SH-SY5Y (cell line): ENCODE data around the gene CPLX1.

ENCODE experiments used
- GATA2 ChIP-seq: IDR thresholded peaks from 2 replicates; pipeline ENCODE4 v1.6.1; 2011; ENCODE audit warnings: mild to moderate bottlenecking, low read depth, low read length
- GATA3 ChIP-seq: IDR thresholded peaks from 2 replicates; pipeline ENCODE4 v1.6.1; 2011; ENCODE audit warnings: low read depth, mild to moderate bottlenecking, low read length, moderate library complexity

Gene CPLX1

DNA sequence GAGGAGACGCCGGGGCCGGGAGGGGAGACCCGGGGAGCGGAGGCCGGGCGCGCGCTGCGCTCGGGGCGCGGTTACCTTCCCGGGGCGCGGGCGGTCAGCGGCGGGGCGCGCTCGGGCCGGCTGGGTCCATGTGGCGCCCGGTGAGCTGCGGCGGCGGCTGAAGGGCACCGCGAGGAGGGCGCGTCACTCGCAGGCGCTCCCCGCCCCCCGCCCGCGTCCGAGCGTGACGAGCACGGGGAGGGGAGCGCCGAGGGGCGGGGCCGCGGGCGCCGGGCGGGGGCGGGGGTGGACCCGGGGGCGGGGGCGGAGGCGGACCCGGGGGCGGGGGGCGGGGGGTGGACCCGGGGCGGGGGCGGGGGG is at the start of gene CPLX1:
Gene CPLX1 (minus strand): TSS at position 159 of the 360 bp plus-strand sequence. CDS start 1,607 bp downstream, outside the sequence.
- TF ChIP-seq GATA3: no peak
- no peak for TF ChIP-seq GATA2

DNA sequence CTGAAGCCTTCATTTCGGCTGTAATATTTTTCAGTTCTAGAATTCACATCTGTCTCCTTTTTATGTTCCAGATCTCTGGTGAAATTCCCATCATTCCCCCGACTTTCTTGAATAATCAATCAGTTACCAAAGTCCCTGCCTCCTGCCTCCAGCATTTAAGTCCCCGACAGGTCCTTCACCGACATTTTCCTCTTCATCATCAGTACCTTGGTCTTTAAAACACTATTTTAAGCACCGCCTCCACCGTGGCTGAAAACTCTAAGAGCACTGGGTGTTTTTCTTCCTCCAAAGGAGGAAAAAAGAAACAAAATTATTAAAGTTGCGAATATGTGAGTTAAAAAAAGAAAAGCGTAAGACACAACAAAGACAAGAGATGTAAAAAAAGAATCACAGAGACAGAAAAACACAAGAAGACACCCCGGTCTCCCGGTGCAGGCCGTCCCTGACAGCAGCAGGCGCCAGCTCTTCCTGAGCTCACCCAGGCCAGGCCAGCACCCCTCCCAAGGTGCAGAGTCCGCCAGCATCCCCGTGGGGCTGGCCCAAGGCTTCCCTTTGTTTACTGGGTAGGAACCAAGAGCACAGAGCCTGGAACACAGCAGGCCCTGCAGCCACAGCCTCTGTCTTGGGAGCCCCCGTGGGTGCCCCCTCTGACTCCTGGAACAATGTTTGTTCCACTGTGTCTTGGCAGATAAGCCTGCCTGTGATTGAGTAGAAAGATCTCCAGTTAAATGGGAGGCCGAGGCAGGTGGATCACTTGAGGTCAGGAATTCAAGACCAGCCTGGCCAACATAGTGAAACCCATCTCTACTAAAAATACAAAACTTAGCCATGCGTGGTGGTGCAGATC is 49.3 kb upstream of the CPLX1 start:
- TF ChIP-seq GATA3: no peak
- no peak for TF ChIP-seq GATA2

DNA sequence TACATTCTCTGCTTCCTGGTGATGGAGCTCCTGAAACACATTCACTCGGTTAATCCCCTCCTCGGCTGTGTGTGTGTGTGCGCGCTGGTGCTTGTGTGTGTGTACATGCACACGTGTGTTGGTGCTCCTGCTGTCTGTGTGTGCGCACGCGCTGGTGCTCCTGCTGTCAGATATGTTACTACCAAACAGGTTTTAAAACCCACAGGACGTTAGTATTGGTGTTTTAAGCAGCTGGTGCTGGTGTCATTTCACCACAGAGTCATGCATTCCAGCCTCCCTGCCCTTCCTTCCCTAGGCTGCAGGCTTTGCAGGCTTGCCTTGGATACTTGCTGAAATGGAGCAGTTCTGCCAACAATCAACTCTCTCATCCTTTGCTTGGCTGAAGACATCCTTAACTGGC is 48.1 kb upstream of the CPLX1 start:
- TF ChIP-seq GATA3 (no peak), GATA2 (no peak)

DNA sequence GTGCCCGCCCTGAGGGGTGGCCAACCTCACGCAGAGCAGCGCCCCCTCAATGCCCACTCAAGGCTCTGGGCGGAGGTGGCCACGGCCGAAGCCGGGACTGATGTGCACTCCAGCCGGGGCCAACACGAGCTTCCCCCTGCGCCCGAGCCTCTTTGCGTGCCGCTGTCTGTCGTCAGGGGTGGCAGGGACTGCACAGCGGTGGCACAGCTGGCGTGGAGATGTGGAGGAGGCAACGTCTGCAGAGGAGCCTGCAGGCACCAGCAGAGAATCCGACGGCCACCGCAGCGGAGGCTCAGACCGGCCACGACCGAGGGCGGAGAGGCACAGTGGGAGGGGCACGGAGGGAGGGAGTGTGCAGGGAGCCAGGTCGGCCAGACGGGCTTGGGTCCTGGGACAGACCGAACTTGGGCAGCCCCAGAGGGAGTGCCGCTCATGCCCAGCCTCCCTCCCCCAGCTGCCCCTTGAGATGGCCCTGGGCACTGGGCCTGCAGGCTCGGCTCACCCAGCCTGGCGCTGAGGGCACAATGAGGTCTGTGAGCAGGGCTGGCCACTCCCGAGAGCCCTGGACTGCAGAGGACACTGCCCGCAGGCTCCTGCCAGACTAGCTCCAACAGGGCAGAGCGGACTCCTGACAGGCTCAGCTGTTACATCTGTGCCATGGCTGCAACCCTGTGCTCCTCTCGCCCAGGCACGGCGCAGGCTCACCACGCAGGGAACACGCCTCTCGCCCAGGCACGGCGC is 46.5 kb upstream of the CPLX1 start:
- TF ChIP-seq GATA3 (no peak), GATA2 (no peak)

DNA sequence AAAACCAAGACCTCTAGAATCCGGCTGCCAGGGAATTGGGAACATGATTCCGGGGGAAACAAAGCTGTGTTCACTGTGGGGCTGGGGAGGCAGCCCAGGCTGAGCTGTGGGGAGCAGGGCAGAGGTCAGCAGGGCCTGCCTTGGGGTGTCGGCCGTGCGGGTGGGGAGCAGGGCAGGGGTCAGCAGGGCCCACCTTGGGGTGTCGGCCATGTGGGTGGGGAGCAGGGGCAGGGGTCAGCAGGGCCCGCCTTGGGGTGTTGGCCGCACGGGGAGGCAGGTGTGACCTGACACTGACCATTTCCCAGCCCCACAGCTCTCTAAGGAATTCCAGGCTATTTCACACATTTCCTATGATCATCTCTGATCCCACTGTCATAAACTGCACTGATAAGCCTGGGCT is 45.6 kb upstream of the CPLX1 start:
- no peak for TF ChIP-seq GATA3
- no peak for TF ChIP-seq GATA2

DNA sequence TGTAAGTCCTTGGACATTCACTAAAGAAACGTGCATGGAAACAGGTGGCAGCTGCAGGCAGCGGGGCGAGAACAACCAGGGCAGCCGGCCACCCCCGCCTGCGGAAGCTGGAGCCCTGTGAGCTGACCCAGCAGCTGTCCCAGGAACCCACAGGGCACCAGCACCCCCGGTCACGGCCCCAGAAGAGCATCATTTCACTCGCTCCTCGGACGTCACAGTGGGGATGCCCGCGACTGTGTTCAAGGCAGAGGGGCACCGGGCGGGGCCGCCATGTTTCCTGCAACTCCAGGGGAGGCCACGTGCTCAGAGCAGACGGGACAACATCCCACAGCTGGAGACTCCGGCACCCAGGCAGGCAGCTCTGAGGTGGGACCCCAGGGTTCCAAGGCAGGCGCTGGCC is 45.0 kb upstream of the CPLX1 start:
- TF ChIP-seq GATA3 (no peak), GATA2 (no peak)

DNA sequence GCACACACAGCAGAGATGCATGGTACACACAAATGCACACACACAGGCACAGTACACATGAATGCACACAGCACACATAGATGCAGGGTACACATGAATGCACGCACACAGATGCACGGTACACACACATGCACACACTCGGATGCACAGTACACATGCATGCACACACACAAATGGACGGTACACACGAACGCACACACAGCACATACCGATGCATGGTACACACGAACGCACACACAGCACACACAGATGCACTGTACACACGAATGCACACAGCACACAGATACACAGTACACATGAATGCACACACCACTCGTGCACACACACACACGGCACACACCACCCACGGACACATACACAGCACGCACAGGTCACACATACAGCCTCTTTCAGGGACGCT is 43.8 kb upstream of the CPLX1 start:
- TF ChIP-seq GATA2: no peak
- TF ChIP-seq GATA3: no peak

DNA sequence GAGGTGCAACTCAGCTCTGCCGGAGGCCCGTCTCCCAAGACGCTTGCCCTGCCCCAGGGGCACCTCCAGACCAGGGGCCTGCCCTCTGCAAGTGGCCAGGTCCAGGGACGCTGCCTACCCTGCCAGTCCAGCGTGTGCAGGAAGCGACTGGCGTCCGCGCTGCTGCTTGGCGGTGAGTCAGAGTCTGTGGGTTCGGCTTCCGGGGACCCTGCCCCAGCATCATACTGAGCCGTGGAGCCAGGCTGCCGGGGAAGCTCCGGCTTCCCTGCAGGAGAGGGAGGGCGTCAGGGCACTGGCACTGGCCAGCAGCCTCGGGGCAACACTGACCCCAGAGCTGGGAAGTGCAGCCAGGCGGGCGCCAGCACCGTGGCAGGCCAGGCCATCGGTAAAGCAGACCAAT is 42.5 kb upstream of the CPLX1 start:
- TF ChIP-seq GATA3: no peak
- no peak for TF ChIP-seq GATA2

DNA sequence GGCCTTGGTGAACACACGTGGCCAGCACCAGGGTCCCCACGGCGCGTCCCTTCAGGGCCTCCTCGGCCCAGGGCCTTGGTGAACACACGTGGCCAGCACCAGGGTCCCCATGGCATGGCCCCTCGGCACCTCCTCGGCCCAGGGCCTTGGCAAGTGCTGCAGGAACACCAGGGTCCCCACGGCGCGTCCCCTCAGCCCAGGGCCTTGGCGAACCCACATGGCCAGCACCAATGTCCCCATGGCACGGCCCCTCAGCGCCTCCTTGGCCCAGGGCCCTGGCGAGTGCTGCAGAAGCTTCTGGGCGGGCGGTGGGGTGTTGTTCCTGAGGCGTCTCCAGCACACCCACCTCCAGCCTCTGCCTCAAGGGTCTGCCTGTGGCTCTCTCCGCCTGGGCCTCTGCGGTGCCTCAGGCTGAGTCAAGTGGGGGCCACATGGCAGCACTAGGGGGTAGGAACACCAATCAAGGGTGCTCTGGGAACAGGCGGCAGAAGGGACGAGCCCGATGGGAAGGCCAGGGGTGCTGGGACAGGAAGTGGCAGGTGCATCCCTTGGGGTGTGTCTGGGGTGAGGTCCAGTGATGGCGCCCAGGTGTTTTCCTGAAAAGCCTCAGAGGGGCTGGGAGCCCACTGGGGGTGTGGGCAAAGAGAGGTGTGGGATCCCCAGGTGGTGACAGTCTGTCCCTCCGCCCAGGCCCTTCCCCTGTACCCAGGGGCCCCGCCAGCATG is 41.8 kb upstream of the CPLX1 start:
- TF ChIP-seq GATA3: no peak
- no peak for TF ChIP-seq GATA2

DNA sequence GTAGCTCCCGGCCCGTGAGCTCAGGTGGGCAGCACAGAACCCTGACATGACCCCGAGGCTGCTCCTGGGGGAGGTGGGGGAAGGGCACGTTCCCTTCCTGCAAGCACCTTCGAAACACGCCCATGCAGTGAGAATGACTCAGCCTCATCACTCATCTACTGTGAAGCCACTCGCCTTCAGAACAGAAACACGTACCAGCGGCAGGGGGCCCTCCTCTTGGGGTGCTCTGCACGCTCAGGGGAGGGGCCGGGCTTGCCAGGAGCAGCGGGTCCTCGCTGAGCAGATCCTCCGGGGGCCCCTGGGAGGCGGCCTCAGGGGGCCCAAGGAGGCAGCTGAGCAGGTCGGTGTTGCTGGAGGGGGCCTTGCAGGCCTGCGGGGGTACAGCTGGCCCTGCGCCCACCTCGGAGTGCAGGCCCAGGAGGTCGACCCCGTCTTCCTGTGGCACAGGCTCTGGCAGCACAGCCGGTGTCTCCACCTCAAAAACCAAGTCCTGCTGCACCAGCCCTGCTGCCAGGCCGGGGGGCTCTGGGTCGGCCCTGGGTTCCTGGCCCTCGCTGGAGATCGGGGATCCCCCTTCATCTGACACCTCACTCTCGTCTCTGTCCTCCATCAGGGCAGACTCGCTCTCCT is 40.9 kb upstream of the CPLX1 start:
- TF ChIP-seq GATA3 (no peak), GATA2 (no peak)

DNA sequence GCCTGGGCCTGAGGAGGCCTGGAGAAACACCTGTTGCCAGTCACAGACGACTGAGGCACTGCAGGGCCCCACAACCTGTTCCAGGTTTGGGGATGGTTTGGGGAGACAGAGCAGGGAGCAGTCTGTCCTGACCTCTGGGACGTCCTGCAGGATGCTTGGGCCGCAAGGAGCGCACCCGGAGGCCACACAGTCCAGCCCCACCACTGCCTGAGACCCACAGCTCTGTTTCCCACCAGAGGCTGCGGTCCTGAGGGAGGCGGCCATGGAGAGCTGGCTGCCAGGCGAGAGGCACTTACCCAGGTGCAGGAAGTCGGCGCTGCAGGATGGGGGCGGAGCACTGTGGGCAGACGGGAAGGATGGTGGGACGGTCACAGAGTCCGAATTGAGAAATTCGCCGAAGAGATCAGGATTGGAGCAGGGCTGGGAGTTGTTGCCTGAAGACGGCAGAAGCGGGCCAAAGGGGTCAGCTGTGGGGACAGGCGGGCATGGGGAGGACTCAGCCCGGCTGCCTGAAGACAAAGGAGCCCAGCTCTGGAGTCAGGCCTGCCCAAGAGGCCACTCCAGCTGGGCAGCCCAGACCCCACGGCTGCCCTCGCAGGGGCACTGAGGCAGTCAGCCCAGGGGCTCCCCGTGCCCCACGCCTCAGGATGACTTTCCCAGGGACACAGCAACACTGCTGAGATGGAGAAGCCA is 40.3 kb upstream of the CPLX1 start:
- TF ChIP-seq GATA2: no peak

DNA sequence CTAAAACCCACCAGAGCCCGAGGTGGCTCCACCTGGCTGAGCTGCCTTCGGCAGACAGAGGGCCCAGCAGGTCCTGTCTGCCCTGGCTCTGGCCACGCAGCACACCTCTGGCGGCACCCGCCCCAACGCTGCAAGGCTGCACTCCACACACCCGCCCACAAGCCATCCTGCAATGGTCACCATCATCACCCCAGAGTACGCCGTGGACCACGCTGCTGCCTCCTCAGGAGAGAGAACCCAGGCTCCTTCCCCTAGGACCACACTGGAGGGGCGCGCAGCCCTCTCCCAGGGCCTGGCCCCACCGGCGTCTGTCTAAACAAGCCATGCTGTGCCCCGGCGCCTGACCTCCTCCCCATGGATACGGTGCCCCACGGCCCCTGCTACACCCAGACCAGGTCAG is 39.6 kb upstream of the CPLX1 start:
- TF ChIP-seq GATA3 (no peak), GATA2 (no peak)

DNA sequence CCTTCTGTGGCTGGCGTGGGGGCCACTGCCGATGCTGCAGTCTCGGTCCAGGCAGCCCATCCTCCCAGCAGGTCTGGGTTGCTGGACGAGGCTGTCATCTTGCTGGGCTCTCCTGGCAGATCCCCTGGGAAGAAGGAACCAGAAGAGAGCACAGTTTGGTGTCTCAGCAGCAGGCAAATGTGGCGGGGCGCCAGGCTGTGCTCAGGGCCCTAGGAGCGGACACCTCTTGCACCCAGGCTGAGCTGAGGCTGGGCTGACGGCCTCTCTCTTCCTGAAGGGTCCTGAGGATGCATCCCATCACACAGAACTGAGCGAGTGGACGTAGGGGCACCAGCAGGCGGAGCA is 39.2 kb upstream of the CPLX1 start:
- no peak for TF ChIP-seq GATA3
- no peak for TF ChIP-seq GATA2

DNA sequence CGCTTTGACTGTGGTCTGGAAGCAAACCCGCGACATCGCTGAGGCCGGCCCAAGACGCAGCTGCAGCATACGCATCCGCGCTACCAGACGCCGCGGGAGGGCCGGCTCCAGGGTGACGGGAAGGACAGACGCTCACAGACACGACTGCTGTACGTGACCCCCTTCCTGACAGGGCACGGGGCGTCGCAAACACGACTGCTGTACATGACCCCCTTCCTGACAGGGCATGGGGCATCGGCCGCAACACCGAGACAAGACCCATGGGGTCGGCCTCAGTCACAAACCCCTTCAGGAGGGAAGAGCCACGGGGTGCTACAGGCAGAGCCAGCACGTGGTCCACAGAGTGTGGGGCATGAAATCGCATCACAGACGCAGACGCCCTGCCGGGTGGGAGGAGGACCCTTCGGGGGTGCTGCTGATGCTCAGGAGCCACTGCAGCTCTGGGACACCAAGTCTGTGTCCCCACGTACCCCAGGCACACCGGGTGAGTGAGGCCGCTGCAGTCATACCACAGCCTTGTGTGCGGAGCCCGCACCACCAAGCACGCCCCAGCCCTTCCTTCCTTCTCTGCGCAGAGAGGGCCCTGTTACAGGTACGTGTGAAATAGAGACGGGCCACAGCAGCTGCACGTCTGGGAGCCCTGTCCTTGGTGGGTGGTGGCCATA is 38.7 kb upstream of the CPLX1 start:
- no peak for TF ChIP-seq GATA3
- no peak for TF ChIP-seq GATA2
